Measurements from ENCODE around the gene STEAP2.

DNA sequence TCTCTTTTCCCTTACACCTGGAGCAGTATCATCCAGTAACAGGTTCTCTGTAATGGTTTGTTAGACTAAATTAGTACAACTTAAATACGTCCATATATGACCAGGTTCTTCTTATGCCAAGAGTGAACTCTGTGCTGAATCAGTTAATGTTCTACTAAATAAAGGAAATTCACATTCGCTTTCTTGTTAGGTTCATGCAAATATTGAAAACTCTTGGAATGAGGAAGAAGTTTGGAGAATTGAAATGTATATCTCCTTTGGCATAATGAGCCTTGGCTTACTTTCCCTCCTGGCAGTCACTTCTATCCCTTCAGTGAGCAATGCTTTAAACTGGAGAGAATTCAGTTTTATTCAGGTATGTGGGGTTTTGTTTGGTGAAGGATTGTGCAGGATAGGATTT lies 18.1 kb downstream of the STEAP2 start:
- no peak for TF ChIP-seq EZH2 (IDR thresholded peaks at IDR 0.05; ENCODE audit: low read depth)
- TF ChIP-seq, protein P1, sequence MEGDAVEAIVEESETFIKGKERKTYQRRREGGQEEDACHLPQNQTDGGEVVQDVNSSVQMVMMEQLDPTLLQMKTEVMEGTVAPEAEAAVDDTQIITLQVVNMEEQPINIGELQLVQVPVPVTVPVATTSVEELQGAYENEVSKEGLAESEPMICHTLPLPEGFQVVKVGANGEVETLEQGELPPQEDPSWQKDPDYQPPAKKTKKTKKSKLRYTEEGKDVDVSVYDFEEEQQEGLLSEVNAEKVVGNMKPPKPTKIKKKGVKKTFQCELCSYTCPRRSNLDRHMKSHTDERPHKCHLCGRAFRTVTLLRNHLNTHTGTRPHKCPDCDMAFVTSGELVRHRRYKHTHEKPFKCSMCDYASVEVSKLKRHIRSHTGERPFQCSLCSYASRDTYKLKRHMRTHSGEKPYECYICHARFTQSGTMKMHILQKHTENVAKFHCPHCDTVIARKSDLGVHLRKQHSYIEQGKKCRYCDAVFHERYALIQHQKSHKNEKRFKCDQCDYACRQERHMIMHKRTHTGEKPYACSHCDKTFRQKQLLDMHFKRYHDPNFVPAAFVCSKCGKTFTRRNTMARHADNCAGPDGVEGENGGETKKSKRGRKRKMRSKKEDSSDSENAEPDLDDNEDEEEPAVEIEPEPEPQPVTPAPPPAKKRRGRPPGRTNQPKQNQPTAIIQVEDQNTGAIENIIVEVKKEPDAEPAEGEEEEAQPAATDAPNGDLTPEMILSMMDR (conservative IDR thresholded peaks at IDR 0.05) = no peak

Data from PC-9 (cell line).